HG02943 (cell line): ENCODE measurements around the gene EZH2.

Experiments
- ATAC-seq: cut with Tn5 transposase; IDR thresholded peaks from one replicate; pipeline ENCODE4 v1.9.1; 2021; ENCODE audit warnings: mild to moderate bottlenecking, low read depth, moderate library complexity; ENCODE audit not compliant: unreplicated experiment

The EZH2 gene

GRCh38 chr7:148814922-148815559 is 69.0 kb downstream of the EZH2 start:
- no peak for ATAC-seq

- no peak for ATAC-seq
These were observed 70.2 kb downstream of the EZH2 start for GRCh38 chr7:148813890-148814289.

GRCh38 chr7:148811892-148812291 is 72.2 kb downstream of the EZH2 start:
- ATAC-seq, result no peak

GRCh38 chr7:148809856-148810255 is 74.2 kb downstream of the EZH2 start:
- ATAC-seq, result no peak

- no peak for ATAC-seq
These were observed 76.7 kb downstream of the EZH2 start for GRCh38 chr7:148807436-148807835.

GRCh38 chr7:148806187-148806586 is 77.9 kb downstream of the EZH2 start:
- no peak for ATAC-seq

- ATAC-seq, result no peak
These were observed 79.5 kb downstream of the EZH2 start for GRCh38 chr7:148804343-148805235.

- ATAC-seq, result no peak
These were observed 81.0 kb downstream of the EZH2 start for GRCh38 chr7:148803094-148803493.

GRCh38 chr7:148802101-148802493 is 82.0 kb downstream of the EZH2 start:
- no peak for ATAC-seq

GRCh38 chr7:148800677-148801076 is 83.4 kb downstream of the EZH2 start:
- no peak for ATAC-seq

- ATAC-seq, result no peak
These were observed 84.1 kb downstream of the EZH2 start for GRCh38 chr7:148799893-148800555.

- no peak for ATAC-seq
These were observed 87.2 kb downstream of the EZH2 start for GRCh38 chr7:148796841-148797240.

GRCh38 chr7:148794476-148794875 is 89.6 kb downstream of the EZH2 start:
- ATAC-seq, result no peak

- ATAC-seq, result no peak
These were observed 90.5 kb downstream of the EZH2 start for GRCh38 chr7:148793590-148793989.

GRCh38 chr7:148791546-148791945 is 92.5 kb downstream of the EZH2 start:
- ATAC-seq, result no peak

GRCh38 chr7:148790850-148791249 is 93.2 kb downstream of the EZH2 start:
- no peak for ATAC-seq

GRCh38 chr7:148790131-148790726 is 93.9 kb downstream of the EZH2 start:
- no peak for ATAC-seq

GRCh38 chr7:148789220-148789619 is 94.9 kb downstream of the EZH2 start:
- ATAC-seq, result no peak

GRCh38 chr7:148787571-148788295 is 96.4 kb downstream of the EZH2 start:
- no peak for ATAC-seq

- ATAC-seq, result no peak
These were observed 100.1 kb downstream of the EZH2 start for GRCh38 chr7:148783801-148784527.
